Measurements from ENCODE around the gene ERO1B.

Gene ERO1B

GRCh38 chr1:236297161-236297560, 15.4 kb upstream of the ERO1B start:
- no peak for DNase-seq (ENCODE audit: extremely low read depth, low read depth)
- TF ChIP-seq, protein P1, sequence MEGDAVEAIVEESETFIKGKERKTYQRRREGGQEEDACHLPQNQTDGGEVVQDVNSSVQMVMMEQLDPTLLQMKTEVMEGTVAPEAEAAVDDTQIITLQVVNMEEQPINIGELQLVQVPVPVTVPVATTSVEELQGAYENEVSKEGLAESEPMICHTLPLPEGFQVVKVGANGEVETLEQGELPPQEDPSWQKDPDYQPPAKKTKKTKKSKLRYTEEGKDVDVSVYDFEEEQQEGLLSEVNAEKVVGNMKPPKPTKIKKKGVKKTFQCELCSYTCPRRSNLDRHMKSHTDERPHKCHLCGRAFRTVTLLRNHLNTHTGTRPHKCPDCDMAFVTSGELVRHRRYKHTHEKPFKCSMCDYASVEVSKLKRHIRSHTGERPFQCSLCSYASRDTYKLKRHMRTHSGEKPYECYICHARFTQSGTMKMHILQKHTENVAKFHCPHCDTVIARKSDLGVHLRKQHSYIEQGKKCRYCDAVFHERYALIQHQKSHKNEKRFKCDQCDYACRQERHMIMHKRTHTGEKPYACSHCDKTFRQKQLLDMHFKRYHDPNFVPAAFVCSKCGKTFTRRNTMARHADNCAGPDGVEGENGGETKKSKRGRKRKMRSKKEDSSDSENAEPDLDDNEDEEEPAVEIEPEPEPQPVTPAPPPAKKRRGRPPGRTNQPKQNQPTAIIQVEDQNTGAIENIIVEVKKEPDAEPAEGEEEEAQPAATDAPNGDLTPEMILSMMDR (IDR thresholded peaks at IDR 0.05; ENCODE audit: low read depth, low read length): no peak

DNA sequence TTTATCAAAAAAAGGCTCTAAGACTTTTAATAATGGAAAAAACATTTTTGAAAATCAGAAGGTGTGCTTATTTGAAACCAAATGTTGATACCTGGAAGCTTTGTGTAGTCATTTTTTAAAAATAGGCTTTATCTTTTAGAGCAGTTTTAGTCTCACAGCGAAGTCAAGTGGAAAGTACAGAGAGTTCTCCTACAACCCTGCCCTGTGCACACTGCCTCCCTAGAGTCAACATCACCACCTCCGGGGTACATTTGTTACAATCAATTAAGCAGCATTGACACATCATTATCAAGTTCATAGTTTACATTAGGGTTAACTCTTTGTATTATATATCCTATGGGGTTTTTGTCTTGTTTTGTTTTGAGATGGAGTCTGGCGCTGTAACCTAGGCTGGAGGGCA, 10.7 kb upstream of the ERO1B start:
- no peak for DNase-seq (ENCODE audit: extremely low read depth, low read depth)
- TF ChIP-seq, protein P1 (IDR thresholded peaks at IDR 0.05; ENCODE audit: low read depth, low read length): no peak

DNA sequence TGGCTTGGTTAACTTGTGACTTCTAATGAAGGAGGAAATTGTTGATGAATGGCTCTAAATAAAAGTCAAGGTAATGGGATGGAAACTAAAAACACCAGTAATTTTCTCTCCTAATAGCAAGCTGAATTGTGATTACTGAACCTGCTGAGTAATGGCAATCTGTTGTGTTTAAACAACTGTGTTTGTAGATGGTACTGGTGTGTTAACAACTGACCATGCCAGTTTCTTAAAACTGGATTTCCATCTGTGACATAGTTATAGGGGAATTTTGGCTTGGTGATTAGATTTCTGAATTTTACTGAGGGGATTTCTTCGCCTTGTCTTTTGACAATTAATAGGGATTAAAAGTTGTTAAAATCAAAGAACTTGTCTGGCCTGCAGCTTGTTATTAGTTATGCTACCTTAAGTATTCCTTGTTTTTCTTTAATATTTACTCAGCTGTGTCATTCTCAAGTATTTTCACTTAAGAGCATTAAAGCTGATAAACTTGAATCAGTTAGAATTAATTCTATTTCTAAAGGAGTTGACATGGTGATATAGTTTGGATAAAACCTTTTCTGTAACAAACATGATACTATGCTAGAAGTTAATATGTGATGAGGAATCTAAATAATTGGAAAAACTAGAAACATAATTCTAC, 7.9 kb upstream of the ERO1B start:
- DNase-seq (ENCODE audit: extremely low read depth, low read depth): no peak
- TF ChIP-seq, protein P1 (IDR thresholded peaks at IDR 0.05; ENCODE audit: low read depth, low read length): no peak

DNA sequence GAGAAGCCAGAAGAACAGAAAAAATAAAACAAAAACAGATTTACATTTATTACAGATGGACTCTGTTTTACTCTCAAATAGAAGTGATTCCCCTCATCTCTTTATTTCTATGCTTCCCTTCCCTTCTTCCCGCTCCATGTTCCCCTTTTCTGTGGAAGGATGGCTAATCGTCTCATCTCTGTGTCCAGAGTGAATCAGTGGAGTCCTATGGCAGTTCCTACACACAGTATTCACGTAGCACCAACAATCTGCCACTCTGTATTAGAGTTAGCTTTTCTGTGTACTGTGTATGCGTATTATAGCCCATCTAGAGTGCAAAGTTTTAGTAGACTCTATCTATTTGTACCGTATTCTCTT, 6.8 kb upstream of the ERO1B start:
- no peak for DNase-seq (ENCODE audit: extremely low read depth, low read depth)
- TF ChIP-seq, protein P1 (IDR thresholded peaks at IDR 0.05; ENCODE audit: low read depth, low read length): no peak

DNA sequence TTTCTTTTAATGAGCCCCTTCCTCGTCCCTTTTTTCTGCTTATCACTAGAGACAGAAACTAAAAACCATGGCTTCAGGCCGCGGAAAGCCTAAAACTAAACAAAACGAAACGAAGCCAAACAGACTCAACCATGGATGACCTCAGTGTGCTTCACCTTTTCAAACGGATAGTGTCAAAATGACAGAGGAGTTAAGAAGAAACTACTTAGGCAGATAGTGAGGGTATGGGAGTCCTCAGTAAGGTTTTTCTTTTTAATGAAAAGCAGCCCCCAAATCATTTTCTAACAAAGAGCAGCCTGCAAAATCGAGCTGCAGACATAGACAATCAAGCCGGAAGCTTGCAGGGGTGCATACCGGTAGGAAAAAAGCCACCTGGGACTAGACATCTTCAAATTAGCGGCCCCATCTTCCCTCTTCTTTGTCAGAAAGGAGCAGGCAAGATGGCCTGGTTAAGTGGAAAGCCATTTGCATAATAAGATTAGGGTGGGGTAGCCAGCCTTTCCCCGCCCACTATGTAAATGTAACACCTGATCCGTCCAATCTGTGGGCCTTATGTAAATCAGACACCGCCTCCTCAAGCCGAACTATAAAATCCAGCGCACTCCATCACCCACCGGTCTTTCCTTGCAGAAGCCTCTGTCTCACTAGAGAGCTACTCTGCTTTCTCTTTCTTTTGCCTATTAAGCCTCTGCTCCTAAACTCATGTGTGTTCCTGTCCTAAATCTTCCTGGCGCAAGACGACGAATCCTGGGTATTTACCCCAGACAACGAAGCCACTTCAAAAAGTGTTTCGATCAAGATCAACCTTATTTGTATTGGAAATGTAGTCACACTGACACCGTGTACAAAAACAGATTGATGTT, 6.2 kb upstream of the ERO1B start:
- DNase-seq (ENCODE audit: extremely low read depth, low read depth): no peak
- TF ChIP-seq, protein P1 (IDR thresholded peaks at IDR 0.05; ENCODE audit: low read depth, low read length): no peak

GRCh38 chr1:236287356-236287755, 5.6 kb upstream of the ERO1B start:
- TF ChIP-seq, protein P1 (IDR thresholded peaks at IDR 0.05; ENCODE audit: low read depth, low read length): no peak
- DNase-seq (ENCODE audit: extremely low read depth, low read depth): no peak

DNA sequence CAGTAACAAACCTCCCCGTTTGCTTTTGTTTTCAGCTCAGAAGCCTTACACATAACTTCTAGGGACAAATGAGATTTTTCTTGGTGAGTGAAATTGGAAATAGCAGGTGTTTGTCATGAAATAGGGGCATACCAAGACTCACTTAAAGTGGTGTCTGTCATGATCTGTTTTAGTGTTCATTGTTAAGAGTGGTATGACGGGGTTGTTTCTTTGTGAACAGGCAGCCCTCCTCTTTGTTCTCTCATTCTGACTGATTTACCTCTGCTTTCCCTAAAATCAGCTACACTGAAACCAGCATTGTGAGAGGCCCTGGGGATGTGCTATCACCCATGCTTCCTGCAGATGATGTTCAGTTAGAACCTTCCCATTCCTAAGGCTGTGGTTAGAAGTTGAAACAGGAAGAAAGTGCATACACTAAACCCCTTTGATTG, 2.5 kb upstream of the ERO1B start:
- TF ChIP-seq, protein P1 (IDR thresholded peaks at IDR 0.05; ENCODE audit: low read depth, low read length): no peak
- DNase-seq (ENCODE audit: extremely low read depth, low read depth): no peak

Measured in AG09319 (cell line).